ENCODE measurements around the gene MMP24OS.
"Not testable (repeated sequence)": the region's sequence is repeated elsewhere in the genome, so short reads cannot be mapped to it uniquely, and the experiment has no call there.

Gene MMP24OS

GRCh38 chr20:35269055-35269781 is 8.7 kb downstream of the MMP24OS start:
- Histone ChIP-seq H3K36me3 (ENCODE audit: control insufficient read depth, insufficient read depth, low read length, severe bottlenecking) (peaks cover 21% of the 10 kb centered on the region), H3K27me3 (replicated peaks; ENCODE audit: control insufficient read depth, insufficient read depth, low read length) (no peaks in the 10 kb centered on the region), H3K9ac (ENCODE audit: low read length) (no peak overlapping the region), H3K9me3 (ENCODE audit: control insufficient read depth, low read length) (no peaks in the 10 kb centered on the region), H3K4me3 (ENCODE audit: low read length) (no peak overlapping the region), H3K4me1 (ENCODE audit: control insufficient read depth, insufficient read depth, low read length) (peaks cover 33% of the 10 kb centered on the region)
- DNase-seq (ENCODE audit: low read depth) = peak; percentile 79

DNA sequence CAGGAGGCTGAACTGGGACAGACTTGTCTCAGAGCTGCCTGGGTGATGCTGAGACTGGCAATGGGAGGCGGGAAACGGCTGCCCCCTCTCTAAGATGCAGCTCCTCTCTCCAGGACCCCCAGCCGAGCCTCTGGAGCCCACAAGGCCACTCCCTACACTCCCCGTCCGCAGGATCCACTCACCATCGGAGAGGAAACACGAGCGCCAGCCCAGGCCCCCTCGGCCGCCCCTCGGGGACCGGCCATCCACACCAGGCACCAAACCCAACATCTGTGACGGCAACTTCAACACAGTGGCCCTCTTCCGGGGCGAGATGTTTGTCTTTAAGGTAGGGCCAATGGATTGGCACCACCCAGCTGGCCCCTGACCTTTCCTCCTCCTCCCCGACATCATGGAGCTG is 10.8 kb downstream of the MMP24OS start:
- no peaks in the 10 kb centered on the region for H3K9me3 ChIP-seq (ENCODE audit: control insufficient read depth, low read length)
- DNase-seq (ENCODE audit: low read depth) = no peak

GRCh38 chr20:35264755-35265154 is 13.2 kb downstream of the MMP24OS start:
- H3K4me1 ChIP-seq (ENCODE audit: control insufficient read depth, insufficient read depth, low read length) = peaks cover 10% of the 10 kb centered on the region
- no peaks in the 10 kb centered on the region for H3K27me3 ChIP-seq (replicated peaks; ENCODE audit: control insufficient read depth, insufficient read depth, low read length)
- H3K9ac ChIP-seq (ENCODE audit: low read length) = no peak overlapping the region
- DNase-seq (ENCODE audit: low read depth) = no peak
- no peaks in the 10 kb centered on the region for H3K9me3 ChIP-seq (ENCODE audit: control insufficient read depth, low read length)
- no peak overlapping the region for H3K4me3 ChIP-seq (ENCODE audit: low read length)
- H3K36me3 ChIP-seq (ENCODE audit: control insufficient read depth, insufficient read depth, low read length, severe bottlenecking) = peaks cover 18% of the 10 kb centered on the region

More for the DNA sequence above, 10.8 kb downstream of the MMP24OS start:
- Histone ChIP-seq H3K36me3 (ENCODE audit: control insufficient read depth, insufficient read depth, low read length, severe bottlenecking) (peaks cover 18% of the 10 kb centered on the region), H3K9ac (ENCODE audit: low read length) (no peak overlapping the region), H3K4me3 (ENCODE audit: low read length) (no peak overlapping the region), H3K27me3 (replicated peaks; ENCODE audit: control insufficient read depth, insufficient read depth, low read length) (no peaks in the 10 kb centered on the region), H3K4me1 (ENCODE audit: control insufficient read depth, insufficient read depth, low read length) (peaks cover 21% of the 10 kb centered on the region)

GRCh38 chr20:35263532-35264341 is 14.2 kb downstream of the MMP24OS start:
- peaks cover 18% of the 10 kb centered on the region for H3K36me3 ChIP-seq (ENCODE audit: control insufficient read depth, insufficient read depth, low read length, severe bottlenecking)
- H3K4me1 ChIP-seq (ENCODE audit: control insufficient read depth, insufficient read depth, low read length) = peaks cover 8% of the 10 kb centered on the region
- H3K9me3 ChIP-seq (ENCODE audit: control insufficient read depth, low read length) = no peaks in the 10 kb centered on the region
- DNase-seq (ENCODE audit: low read depth) = no peak
- no peaks in the 10 kb centered on the region for H3K27me3 ChIP-seq (replicated peaks; ENCODE audit: control insufficient read depth, insufficient read depth, low read length)
- H3K9ac ChIP-seq (ENCODE audit: low read length) = no peak overlapping the region
- H3K4me3 ChIP-seq (ENCODE audit: low read length) = no peak overlapping the region

DNA sequence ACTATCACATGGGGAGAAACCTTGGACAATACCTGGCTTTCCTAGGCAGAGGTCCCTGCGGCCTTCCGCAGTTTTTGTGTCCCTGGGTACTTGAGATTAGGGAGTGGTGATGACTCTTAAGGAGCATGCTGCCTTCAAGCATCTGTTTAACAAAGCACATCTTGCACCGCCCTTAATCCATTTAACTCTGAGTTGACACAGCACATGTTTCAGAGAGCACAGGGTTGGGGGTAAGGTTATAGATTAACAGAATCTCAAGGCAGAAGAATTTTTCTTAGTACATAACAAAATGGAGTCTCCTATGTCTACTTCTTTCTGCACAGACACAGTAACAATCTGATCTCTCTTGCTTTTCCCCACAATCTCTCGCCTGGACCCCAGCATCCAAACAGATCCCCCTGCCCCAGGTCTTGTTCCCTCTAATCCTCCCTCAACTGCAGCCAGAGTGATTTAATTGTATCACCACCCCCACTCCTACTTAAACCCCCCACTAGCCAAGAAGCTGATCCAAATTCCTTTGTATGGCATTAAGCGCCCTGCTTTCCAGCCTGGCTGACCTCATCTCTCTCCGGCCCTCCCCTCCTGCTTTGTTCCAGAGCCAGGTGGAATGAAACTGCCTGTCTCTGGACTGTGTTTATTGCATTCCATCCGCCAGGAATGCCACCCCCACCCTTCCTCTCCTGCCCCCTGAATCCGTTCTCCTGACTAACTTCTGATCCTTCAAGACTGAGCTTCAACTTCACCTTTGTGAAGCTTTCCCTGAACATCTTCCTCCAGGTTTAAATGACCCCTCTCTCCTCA is 15.0 kb downstream of the MMP24OS start:
- DNase-seq (ENCODE audit: low read depth) = peak; percentile 52
- not testable (repeated sequence) for H3K27me3 ChIP-seq (replicated peaks; ENCODE audit: control insufficient read depth, insufficient read depth, low read length); H3K4me3 ChIP-seq (ENCODE audit: low read length); H3K9ac ChIP-seq (ENCODE audit: low read length); H3K4me1 ChIP-seq (ENCODE audit: control insufficient read depth, insufficient read depth, low read length); H3K9me3 ChIP-seq (ENCODE audit: control insufficient read depth, low read length)
- H3K36me3 ChIP-seq (ENCODE audit: control insufficient read depth, insufficient read depth, low read length, severe bottlenecking) = peaks cover 15% of the 10 kb centered on the region

DNA sequence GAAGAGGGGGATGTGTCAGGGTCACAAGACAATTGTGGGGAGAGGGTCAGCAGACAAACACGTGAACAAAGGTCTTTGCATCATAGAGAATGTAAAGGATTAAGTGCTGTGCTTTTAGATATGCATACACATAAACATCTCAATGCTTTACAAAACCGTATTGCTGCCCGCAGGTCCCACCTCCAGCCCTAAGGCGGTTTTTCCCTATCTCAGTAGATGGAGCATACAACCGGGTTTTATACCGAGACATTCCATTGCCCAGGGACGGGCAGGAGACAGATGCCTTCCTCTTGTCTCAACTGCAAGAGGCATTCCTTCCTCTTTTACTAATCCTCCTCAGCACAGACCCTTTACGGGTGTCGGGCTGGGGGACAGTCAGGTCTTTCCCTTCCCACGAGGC is 15.6 kb downstream of the MMP24OS start:
- DNase-seq (ENCODE audit: low read depth); H3K27me3 ChIP-seq (replicated peaks; ENCODE audit: control insufficient read depth, insufficient read depth, low read length); H3K4me3 ChIP-seq (ENCODE audit: low read length); H3K9me3 ChIP-seq (ENCODE audit: control insufficient read depth, low read length); H3K36me3 ChIP-seq (ENCODE audit: control insufficient read depth, insufficient read depth, low read length, severe bottlenecking); H3K4me1 ChIP-seq (ENCODE audit: control insufficient read depth, insufficient read depth, low read length); H3K9ac ChIP-seq (ENCODE audit: low read length): not testable (repeated sequence)

DNA sequence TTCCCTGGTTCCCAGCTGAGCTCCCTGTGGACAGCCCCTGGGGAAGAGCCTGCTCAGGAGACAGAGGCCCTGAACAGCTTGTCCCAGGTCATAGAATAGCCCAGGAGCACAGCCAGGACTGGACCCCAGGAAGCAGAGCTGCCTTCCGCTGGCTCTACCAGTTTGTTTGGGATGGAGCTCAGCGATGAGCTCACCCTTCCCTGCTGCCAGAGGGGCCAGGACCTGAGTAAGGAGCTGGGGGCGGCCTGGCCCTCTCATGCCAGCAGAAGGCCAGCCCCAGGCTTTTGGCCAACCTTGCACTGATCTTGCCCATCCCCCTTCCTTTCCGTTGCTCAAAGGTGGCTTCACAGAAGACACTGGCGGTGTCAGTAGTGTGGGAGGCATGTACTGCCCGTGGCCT is 17.5 kb downstream of the MMP24OS start:
- no peak overlapping the region for H3K4me3 ChIP-seq (ENCODE audit: low read length)
- H3K36me3 ChIP-seq (ENCODE audit: control insufficient read depth, insufficient read depth, low read length, severe bottlenecking) = no peaks in the 10 kb centered on the region
- no peak for DNase-seq (ENCODE audit: low read depth)
- H3K27me3 ChIP-seq (replicated peaks; ENCODE audit: control insufficient read depth, insufficient read depth, low read length) = no peaks in the 10 kb centered on the region
- H3K9ac ChIP-seq (ENCODE audit: low read length) = no peak overlapping the region
- peaks cover 8% of the 10 kb centered on the region for H3K4me1 ChIP-seq (ENCODE audit: control insufficient read depth, insufficient read depth, low read length)
- H3K9me3 ChIP-seq (ENCODE audit: control insufficient read depth, low read length) = no peaks in the 10 kb centered on the region

- DNase-seq (ENCODE audit: low read depth) = no peak
- H3K36me3 ChIP-seq (ENCODE audit: control insufficient read depth, insufficient read depth, low read length, severe bottlenecking) = no peaks in the 10 kb centered on the region
- no peak overlapping the region for H3K9ac ChIP-seq (ENCODE audit: low read length)
- H3K4me3 ChIP-seq (ENCODE audit: low read length) = no peak overlapping the region
- no peaks in the 10 kb centered on the region for H3K27me3 ChIP-seq (replicated peaks; ENCODE audit: control insufficient read depth, insufficient read depth, low read length)
- no peaks in the 10 kb centered on the region for H3K4me1 ChIP-seq (ENCODE audit: control insufficient read depth, insufficient read depth, low read length)
- H3K9me3 ChIP-seq (ENCODE audit: control insufficient read depth, low read length) = no peaks in the 10 kb centered on the region
Observed at GRCh38 chr20:35257175-35257909, 20.6 kb downstream of the MMP24OS start.

DNA sequence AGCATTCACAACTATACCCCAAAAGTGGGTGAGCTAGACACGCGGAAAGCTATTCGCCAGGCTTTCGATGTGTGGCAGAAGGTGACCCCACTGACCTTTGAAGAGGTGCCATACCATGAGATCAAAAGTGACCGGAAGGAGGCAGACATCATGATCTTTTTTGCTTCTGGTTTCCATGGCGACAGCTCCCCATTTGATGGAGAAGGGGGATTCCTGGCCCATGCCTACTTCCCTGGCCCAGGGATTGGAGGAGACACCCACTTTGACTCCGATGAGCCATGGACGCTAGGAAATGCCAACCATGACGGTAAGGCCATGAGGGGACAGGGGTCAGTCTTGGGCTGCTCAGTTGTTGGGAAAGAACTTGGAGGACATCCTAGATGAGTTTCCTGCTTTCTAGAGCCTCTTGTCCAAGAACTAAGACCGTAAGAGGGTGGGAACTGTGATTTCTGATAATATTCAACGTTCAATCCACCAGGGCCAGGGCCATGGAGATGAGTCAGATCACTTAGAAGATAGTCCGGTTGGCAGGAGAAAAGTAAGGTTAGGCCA is 23.4 kb downstream of the MMP24OS start:
- H3K9me3 ChIP-seq (ENCODE audit: control insufficient read depth, low read length) = no peaks in the 10 kb centered on the region
- H3K27me3 ChIP-seq (replicated peaks; ENCODE audit: control insufficient read depth, insufficient read depth, low read length) = no peaks in the 10 kb centered on the region
- H3K4me3 ChIP-seq (ENCODE audit: low read length) = no peak overlapping the region
- H3K36me3 ChIP-seq (ENCODE audit: control insufficient read depth, insufficient read depth, low read length, severe bottlenecking) = no peaks in the 10 kb centered on the region
- no peak overlapping the region for H3K9ac ChIP-seq (ENCODE audit: low read length)
- no peak for DNase-seq (ENCODE audit: low read depth)
- H3K4me1 ChIP-seq (ENCODE audit: control insufficient read depth, insufficient read depth, low read length) = no peaks in the 10 kb centered on the region

- no peaks in the 10 kb centered on the region for H3K27me3 ChIP-seq (replicated peaks; ENCODE audit: control insufficient read depth, insufficient read depth, low read length)
- no peaks in the 10 kb centered on the region for H3K36me3 ChIP-seq (ENCODE audit: control insufficient read depth, insufficient read depth, low read length, severe bottlenecking)
- H3K9me3 ChIP-seq (ENCODE audit: control insufficient read depth, low read length) = no peaks in the 10 kb centered on the region
- no peak overlapping the region for H3K9ac ChIP-seq (ENCODE audit: low read length)
- no peaks in the 10 kb centered on the region for H3K4me1 ChIP-seq (ENCODE audit: control insufficient read depth, insufficient read depth, low read length)
- DNase-seq (ENCODE audit: low read depth) = no peak
- H3K4me3 ChIP-seq (ENCODE audit: low read length) = no peak overlapping the region
Observed at GRCh38 chr20:35253010-35253409, 24.9 kb downstream of the MMP24OS start.
